Measurements from ENCODE around the gene TMEM242. TPM values are rescaled to one million over a fixed set of nuclear protein-coding genes. Genes with fewer than 3 reads are reported as not detected.

TMEM242 gene
- total and polyA plus RNA-seq, 7 donors = 7.8 to 14.8 (median 14.0) TPM

- Histone ChIP-seq H3K27me3 (ENCODE audit: insufficient read depth in 3 of 3, low read length in 2 of 3) (no peaks in the 10 kb centered on the region), H3K4me3 (no peak overlapping the region), H3K36me3 (ENCODE audit: insufficient read depth in 1 of 2, low read depth in 1 of 2) (no peaks in the 10 kb centered on the region), H3K27ac (no peak overlapping the region), H3K4me1 (peaks cover 19% of the 10 kb centered on the region), H3K9me3 (no peaks in the 10 kb centered on the region)
- DNase-seq = no peak
- no peak for ATAC-seq
- intact Hi-C loops (cut with DNase I) = loop anchor here (5.0 to 10.0 kb wide), 3 partner anchors 36 to 238 kb away; no protein-coding TSS in a partner anchor
- 80 to 84% (median 84%) methylated on average over 19 of the region's 19 CpGs for WGBS, 3 donors
- TF ChIP-seq CTCF (IDR thresholded peaks at IDR 0.05) = no peak
These were observed 50.2 kb downstream of the TMEM242 start for GRCh38 chr6:157272866-157273755.

- ATAC-seq = no peak
- H3K4me3 ChIP-seq = no peak overlapping the region
- intact Hi-C loops (cut with DNase I) = loop anchor here (5.0 to 10.0 kb wide), 3 partner anchors 35 to 238 kb away; no protein-coding TSS in a partner anchor
These were observed 50.9 kb downstream of the TMEM242 start for GRCh38 chr6:157272372-157272771.

GRCh38 chr6:157271911-157272310 is 51.4 kb downstream of the TMEM242 start:
- no peak for TF ChIP-seq CTCF (IDR thresholded peaks at IDR 0.05)
- H3K27ac ChIP-seq = no peak overlapping the region
- intact Hi-C loops (cut with DNase I) = loop anchor here (5.0 to 10.0 kb wide), 3 partner anchors 35 to 237 kb away; no protein-coding TSS in a partner anchor
- no peak overlapping the region for H3K4me3 ChIP-seq
- 76 to 85% (median 84%) methylated on average over 4 of the region's 4 CpGs for WGBS, 3 donors
- H3K27me3 ChIP-seq (ENCODE audit: insufficient read depth in 3 of 3, low read length in 2 of 3) = no peaks in the 10 kb centered on the region
- no peaks in the 10 kb centered on the region for H3K36me3 ChIP-seq (ENCODE audit: insufficient read depth in 1 of 2, low read depth in 1 of 2)
- no peak for ATAC-seq
- no peak for DNase-seq
- H3K4me1 ChIP-seq = peaks cover 19% of the 10 kb centered on the region
- H3K9me3 ChIP-seq = no peaks in the 10 kb centered on the region

More at GRCh38 chr6:157272372-157272771, 50.9 kb downstream of the TMEM242 start:
- peaks cover 19% of the 10 kb centered on the region for H3K4me1 ChIP-seq
- TF ChIP-seq CTCF (IDR thresholded peaks at IDR 0.05) = no peak
- H3K36me3 ChIP-seq (ENCODE audit: insufficient read depth in 1 of 2, low read depth in 1 of 2) = no peaks in the 10 kb centered on the region
- no peak for DNase-seq
- H3K27me3 ChIP-seq (ENCODE audit: insufficient read depth in 3 of 3, low read length in 2 of 3) = no peaks in the 10 kb centered on the region
- no peaks in the 10 kb centered on the region for H3K9me3 ChIP-seq
- WGBS, 3 donors = 86 to 89% (median 87%) methylated on average over 7 of the region's 7 CpGs
- no peak overlapping the region for H3K27ac ChIP-seq

- TF ChIP-seq CTCF (IDR thresholded peaks at IDR 0.05) = no peak
- ATAC-seq (no peak), DNase-seq (no peak)
- no peaks in the 10 kb centered on the region for H3K27me3 ChIP-seq (ENCODE audit: insufficient read depth in 3 of 3, low read length in 2 of 3)
- WGBS, 3 donors = 91 to 95% (median 91%) methylated on average over 9 of the region's 9 CpGs
- H3K36me3 ChIP-seq (ENCODE audit: insufficient read depth in 1 of 2, low read depth in 1 of 2) = no peaks in the 10 kb centered on the region
- intact Hi-C loops (cut with DNase I) = loop anchor here (5.0 to 10.0 kb wide), 3 partner anchors 34 to 237 kb away; no protein-coding TSS in a partner anchor
- H3K9me3 ChIP-seq = no peaks in the 10 kb centered on the region
- peaks cover 19% of the 10 kb centered on the region for H3K4me1 ChIP-seq
- no peak overlapping the region for H3K4me3 ChIP-seq
- H3K27ac ChIP-seq = no peak overlapping the region
These were observed 51.9 kb downstream of the TMEM242 start for GRCh38 chr6:157271441-157271840.
